Stimulated activated CD8-positive, alpha-beta memory T cell treated with anti-CD3 and anti-CD28 coated beads, Interleukin-15, amount 100 ng/mL, for 4 hours (primary cell): ENCODE results near the gene GNG10.
"Not testable (repeated sequence)": the region's sequence is repeated elsewhere in the genome, so short reads cannot be mapped to it uniquely, and the experiment has no call there.

Source experiments
- DNase-seq, 2 donors: peaks; one replicate each; pipeline ENCODE4 v3.0.0-alpha.2; 2020; ENCODE audit warnings: low read depth in 2 of 2

The GNG10 gene

DNA sequence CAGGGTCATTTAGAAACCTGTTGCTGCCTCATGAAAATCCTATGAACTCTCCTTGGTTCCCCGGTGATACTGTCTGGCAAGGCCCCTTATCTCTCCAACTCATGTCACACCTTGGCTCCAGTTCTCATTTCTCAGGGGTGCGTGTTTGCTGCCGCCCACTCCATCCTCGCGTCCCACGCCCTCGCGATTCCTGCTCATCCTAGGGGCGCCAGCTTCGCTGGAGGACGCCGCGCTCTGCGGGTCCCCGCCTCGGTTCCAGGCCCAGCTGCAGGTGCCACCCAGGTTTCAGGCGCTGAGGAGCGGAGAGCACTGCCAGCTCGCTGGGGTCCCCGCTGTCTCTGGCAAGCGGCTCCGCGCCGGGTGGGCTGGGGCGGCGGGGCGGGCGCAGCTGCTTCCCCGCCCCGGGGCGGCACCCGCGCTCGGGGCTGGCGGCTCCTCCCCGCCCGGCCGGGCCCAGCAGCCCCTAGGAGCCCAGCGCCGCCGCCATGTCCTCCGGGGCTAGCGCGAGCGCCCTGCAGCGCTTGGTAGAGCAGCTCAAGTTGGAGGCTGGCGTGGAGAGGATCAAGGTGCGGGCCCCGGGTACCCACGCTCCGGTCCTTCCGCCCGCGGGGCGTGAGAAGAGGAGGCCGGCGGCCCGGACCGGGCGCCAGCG is at the start of gene GNG10:
GNG10 (plus strand) TSS at position 456 of the 652 bp plus-strand sequence; CDS start at position 486, 30 bp downstream.
- peak; percentile 32 to 61 for DNase-seq

DNA sequence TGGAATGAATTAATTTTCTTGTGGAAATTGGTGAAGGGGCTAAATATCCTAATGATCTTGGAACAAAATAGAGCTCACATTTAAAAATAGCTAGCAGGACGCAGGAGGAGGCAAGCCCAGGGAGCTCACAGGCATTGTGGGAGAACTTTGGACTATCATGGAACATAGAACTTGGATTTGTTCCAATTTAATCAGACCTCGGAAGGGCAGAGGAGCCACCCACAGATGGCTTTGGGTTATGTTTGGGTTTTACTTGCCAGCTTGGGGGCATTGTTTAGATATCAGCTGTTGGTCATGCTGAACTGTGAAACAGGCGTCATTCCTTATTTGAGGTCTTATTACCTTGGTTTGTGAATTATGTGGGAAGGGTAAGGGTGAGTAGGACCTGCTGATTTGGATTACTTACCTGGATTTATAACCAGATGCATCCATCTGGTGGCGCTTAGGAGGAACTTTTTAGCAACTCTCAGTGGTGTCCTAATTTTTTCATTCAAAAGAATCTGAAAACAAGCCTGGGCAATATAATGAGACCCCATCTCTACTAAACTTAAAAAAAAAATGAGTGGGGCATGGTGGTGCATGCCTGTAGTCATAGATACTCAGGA is 47.9 kb upstream of the GNG10 start:
- no peak for DNase-seq

DNA sequence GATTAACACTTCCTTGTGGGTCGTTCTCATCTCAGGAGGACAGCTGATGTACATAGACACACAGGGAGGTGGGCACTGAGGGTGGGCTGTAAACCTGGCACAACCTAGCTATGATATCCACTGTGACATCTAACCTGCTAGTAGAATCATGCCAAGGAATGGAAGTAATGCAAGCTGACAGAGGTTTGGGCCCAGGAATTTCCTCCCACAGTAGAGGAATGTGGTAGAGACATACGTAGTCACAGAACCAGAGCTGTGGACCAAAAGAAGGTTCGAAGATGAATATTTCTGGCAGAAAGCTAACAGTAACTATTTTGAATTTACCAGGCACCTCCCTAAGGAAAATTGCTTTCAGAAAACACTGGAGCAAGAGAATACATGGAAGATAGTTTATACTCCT is 45.5 kb upstream of the GNG10 start:
- no peak for DNase-seq

DNA sequence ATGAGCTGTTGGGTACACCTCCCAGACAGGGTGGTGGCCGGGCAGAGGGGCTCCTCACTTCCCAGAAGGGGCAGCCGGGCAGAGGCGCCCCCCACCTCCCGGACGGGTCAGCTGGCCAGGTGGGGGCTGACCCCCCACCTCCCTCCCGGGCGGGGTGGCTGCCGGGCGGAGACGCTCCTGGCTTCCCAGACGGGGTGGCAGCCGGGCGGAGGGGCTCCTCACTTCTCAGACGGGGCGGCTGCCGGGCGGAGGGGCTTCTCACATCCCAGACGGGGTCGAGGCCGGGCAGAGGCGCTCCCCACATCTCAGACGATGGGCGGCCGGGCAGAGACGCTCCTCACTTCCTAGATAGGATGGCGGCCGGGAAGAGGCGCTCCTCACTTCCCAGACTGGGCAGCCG is 44.1 kb upstream of the GNG10 start:
- DNase-seq: not testable (repeated sequence)

DNA sequence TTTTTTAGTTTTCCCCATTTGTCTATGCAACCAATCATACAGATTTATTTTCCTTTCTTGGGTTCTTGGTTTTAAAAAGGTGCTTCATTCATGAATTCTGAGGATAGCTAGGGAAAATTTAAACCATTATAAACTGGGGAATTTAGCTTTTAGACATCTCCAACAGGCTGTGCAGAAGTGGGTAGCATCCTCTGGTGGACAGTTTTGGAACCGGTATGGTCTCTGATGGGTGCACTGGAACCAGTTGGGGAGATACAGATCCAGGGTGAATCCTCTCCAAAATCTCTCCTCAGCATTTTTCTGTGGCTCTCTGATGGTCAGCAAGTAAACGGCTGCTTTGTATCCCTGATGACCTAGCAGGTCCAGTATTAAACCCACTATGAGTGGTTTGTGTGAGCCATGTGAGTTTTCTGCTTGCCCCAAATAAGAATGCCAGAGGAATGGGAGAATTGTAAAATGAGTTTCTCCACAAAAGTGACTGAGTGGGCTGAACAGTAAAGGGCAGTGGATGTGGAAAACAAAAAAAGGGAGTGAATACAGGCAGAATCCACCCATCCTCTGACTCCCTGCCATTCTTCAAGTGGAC is 39.4 kb upstream of the GNG10 start:
- DNase-seq: peak in 1 of 2 donors; percentile 10

DNA sequence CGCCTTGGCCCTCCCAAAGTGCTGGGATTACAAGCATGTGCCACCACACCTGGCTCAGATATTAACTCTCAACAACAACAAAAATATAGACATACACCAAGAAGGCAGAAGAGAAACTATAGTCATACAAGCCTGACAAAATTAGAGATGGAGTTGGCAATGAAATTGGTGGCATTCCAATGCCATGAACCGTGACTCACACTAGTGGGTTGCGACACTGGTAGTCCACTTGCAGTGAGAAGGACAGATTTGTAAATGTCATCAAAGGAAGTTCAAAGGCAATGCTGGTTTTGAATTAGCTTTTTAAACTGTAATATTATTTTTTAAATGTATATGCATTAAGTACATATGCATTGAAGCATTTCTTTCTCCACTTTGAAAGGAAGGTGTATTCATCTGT is 38.8 kb upstream of the GNG10 start:
- DNase-seq: no peak

DNA sequence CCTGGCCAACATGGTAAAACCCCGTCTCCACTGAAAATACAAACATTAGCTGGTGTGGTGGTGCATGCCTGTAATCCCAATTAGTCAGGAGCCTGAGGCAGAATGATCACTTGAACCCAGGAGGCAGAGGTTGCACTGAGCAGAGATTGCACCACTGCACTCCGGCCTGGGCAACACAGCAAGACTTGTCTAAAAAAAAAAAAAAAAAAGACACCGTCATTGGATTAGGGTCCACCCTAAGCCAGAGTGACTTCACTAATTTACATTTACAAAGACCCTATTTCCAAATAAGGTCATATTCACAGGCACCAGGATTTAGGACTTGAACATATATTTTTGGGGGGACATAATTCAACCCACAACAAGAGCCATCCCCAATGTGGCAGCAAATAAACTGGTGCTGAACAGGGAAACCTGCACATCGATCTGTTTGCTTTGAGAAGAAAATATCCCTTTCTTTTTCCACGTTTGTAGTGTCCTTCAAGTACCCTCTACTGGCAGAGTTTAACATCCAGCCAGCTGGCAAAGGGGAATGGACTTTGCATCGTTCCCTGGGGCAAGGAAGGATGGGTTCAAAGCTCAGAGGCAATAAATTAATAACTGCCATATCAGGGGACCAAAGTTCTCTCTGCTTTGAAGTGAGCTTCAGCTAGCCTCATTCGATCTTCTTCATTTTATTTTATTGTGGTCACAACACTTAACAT is 34.0 kb upstream of the GNG10 start:
- DNase-seq: no peak

DNA sequence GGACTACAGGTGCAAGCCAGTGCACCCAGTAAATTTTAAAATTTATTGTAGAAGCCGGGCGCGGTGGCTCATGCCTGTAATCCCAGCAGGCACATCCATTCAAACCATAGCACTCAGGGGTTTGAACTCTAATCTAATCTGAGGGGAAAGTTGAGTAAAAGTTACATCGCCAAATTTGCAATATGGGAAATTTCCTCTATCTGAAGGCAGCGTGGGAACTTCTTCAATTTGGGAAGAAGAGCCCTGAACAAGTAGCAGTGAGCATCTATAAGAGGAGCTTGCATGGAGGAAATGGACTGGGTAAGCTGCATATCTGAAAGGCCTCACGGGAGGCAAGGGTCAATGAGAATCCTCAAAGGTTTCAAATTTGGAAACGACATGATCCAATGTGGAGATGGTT is 33.0 kb upstream of the GNG10 start:
- no peak for DNase-seq

DNA sequence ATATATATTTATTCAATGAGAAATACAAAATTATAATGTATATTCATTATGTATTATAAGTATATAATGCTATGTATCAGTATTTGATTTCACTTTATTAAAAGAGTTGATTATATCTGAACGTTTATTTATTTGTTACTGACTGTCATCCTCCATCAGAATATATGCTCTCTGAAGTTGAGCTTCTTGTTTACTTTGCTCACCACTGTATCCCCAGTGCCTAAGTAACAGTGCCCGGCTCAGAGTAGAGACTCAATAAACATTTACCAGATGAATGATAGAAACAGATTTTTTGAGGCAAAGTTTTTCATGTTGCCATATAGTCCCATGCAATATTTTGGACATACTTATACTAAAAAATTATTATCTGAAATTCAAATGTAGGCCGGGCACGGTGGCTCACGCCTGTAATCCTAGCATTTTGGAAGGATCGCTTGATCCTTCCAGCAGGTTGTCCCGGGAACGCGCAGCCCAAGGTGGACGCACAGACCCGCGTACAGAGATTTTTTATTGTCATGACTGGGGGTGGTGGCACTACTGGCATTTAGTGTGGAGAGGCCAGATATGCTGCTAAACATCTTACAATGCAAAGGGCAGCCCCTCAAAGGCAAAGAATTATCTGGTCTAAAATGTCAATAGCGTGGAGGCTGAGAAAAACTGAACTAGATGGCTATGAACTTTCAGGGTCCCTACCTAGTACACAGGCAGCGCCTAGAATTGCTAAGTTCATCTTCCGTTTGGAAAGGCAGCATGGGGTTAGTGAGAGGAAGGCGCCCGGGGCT is 31.0 kb upstream of the GNG10 start:
- no peak for DNase-seq

DNA sequence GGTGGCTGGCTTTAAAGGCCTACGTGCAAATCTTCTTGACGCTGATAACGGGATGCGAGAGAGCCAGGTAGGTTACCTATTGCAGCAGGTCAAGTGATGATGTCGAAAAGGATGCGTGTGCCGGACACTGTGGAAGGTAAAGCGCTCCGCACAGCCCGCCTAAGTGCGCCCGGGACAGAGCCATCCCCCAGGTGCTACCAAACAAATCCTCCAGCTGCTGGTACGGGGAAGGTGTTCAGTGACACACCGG is 30.5 kb upstream of the GNG10 start:
- no peak for DNase-seq

DNA sequence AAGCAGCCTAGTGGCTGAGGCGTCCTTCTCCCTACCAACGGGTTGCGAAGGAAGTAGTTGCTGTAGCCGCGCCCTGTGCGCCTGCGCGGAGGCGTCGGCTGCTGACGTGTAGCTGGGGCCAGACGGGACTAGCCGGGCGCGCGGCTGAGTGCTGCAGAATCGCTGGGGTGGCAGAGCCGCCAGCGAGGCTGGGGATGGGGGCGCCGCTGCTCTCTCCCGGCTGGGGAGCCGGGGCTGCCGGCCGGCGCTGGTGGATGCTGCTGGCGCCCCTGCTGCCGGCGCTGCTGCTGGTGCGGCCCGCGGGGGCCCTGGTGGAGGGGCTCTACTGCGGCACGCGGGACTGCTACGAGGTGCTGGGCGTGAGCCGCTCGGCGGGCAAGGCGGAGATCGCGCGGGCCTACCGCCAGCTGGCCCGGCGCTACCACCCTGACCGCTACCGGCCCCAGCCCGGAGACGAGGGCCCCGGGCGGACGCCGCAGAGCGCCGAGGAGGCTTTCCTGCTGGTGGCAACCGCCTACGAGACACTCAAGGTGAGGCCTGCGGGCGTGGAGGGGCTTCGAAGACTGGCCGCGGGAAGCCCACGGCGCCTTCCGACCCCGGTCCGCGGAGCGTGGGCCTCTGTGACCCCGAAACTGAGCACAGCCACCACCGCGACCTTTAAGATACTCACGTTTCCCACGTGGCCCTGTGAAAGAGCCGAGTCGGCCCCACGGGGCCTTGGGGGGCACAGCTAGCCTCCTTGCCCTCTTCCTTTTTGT is 30.0 kb upstream of the GNG10 start, which contains the start of gene DNAJC25:
DNAJC25 (plus strand) TSS at position 121 of the 758 bp plus-strand sequence; CDS start at position 195, 74 bp downstream.
- DNase-seq: peak; percentile 94

DNA sequence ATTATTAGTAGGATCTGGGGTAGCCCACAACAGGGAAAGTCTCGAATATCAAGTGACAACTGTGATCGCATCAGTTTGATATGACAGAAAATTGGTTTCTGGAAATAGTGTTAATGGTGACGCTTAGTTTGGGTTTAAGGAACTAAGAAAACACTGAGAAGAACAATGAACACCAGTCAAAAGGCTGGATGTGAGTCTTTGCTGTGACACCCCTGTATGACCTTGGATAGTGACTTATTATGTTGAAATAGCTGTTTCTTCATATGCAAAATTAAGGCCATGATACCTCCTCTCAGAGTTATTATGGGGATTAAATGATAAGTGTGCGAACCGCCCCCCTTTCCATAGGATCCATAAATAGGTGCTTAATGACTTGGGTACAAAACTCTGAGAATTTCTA is 29.3 kb upstream of the GNG10 start:
- no peak for DNase-seq

DNA sequence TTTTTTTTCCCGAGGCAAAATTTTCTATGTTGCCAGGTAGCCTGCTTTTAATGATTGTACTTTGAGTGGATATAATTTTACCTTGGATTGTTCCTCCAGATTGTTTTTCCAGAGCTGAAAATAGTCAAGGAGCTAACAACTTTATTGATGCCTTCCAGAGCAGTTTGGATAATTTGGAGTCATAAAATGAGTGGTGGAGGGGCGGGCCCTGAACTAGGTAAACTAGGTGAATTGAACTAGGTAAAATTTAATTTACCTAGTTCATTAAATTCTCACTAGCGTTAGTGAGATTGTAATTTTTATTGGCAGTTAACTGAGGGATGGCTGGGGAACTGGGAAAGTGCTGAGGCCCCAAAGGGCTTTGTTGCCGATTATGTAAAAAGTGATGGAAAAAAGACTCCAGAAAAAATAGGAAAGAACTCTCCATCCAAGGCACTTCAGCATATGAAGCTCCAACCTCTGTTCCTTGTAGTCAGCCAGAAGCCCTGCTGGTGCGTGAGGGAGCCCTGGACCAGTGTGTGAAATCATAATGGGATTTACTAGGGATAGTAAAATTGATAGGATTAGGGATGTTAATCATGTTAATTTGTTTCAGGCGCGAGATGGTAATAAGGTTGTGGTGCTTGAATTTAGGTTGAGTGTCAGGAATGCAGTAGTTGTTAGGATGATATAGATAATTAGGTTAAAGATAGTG is 28.6 kb upstream of the GNG10 start:
- no peak for DNase-seq

DNA sequence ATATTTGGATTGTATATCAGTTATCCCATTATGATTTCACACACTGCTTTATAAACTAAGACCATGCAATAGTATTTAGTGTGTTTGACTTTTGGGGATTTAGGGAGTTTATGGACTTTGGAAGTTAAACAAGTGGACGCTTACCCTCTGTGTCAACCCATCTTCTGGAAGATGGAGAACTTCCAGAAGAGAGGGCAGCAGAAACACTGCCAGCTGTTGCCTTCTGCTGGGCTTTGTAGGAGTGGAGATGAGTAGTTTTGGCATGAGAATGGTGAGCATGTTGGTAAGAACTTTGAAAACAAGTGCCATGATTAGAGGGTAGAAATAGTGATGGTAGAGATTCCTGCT is 28.0 kb upstream of the GNG10 start:
- DNase-seq: no peak

DNA sequence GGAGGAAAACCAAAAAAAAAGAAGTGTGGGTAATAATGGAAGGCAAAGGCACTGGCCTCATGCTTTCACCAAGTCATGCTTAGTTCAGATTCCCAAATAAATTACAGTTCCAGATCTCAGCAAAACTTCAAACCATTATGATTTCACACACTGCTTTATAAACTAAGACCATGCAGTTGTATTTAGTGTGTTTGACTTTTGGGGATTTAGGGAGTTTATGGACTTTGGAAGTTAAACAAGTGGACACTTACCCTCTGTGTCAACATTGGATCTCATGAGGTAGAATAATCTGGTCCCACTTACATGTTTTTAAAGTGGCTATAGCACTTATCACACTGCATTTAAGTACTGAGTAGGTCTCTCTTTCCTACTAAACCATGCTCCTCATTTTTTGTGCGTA is 26.5 kb upstream of the GNG10 start:
- DNase-seq: no peak

DNA sequence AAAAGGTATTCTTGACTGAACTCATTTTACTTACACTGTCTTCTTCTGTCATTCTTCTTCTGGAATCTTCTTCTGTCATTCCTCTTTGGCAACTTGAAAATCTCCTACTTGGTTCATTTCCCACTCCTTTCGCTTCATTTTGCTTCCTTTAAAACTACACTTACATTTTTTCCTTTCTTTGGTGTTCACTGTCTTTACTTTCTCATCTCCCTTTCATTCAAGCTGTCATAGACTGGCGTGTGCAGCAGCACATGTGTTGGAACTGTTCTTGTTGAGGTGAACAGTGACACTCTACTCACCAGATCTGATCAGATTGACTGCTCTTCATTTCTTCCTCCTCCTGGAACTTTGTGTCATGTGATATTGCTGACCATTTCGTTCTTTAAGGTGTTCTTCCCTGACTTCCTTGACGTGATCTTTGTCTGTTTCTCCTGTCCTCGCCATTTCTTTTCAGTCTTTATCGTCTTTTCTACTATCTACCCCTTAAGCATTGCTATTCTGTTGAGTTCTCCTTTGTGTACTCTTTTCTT is 23.9 kb upstream of the GNG10 start:
- no peak for DNase-seq

DNA sequence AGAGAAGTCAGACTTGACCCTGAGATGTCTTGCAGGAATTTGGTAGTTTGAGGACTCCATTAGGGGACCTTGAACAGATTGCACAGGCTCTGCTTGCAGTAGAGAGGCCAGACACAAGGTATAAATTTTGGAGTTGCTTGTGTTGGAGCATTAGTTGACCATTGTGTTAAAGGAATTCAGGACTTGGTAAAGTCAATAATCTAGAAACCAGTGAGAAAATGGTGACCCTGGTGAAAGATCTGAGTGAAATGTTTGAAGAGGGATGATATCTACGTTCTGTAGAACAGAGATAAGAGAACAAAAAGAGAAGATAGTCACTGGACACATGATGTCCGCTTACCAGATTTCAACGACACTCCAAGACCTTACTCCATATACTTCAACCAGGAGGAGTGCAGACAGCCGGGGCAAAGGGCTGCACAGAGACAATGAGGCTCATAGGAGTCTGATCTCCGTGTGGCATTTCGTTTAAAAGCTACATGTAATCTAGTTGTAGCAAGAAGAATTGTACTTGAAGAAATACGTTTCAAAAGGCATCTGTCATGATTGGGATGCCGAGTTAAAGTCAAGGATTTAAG is 17.1 kb upstream of the GNG10 start:
- no peak for DNase-seq

DNA sequence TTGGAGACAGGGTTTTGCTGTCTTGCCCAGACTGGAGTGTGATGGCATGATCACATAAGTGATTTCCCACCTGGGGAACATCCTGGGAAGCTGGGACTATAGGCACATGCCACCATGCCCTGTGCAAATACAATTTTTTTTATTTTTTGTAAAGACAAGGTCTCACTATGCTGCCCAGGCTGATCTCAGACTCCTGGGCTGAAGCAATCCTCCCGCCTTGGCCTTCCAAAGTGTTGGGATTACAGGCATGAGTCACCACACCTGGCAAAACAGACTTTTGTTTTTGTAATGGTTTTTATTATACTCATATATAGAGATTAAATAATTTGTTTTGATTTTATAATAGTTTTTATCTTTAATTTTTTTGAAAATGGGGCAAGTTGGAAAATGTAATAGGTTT is 15.6 kb upstream of the GNG10 start:
- DNase-seq: no peak

DNA sequence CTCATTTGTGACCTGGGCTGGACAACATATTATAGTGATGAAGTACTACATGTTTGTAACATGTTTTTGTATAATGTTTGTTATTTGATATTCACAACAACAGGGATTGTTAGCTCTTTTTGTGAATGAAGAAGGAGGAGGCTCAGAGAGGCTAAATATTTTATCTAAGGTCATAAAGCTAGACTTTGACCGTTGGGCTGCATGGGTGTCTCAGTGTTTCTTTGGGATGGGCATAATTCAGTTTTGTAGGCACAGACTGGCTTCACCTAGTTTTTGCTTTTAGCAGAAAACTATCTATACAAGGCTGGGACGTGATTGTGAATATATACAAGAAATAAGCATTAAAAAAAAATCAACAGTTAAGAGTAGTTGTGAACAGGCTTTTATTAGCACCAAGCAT is 15.0 kb upstream of the GNG10 start:
- no peak for DNase-seq

DNA sequence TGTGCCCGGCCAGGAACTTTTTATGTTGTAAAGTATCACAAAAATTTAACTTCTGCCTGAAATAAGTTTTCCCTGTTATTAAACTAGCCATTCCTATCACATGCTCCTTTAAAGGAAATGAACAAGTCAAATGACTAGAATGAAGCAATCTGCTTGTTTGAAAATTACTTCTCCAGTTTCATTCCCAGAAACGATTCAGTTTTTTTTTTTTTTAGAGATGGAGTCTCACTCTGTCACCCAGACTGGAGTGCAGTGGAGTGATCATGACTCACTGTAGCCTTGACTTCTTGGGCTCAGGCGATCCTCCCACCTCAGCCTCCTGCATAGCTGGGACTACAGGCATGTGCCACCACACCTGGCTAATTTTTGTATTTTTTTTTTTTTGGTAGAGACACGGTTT is 13.3 kb upstream of the GNG10 start:
- DNase-seq: no peak
